MCF 10A (cell line): ENCODE results near the gene NFKBIA. TPM values are rescaled to one million over a fixed set of nuclear protein-coding genes. Genes with fewer than 3 reads are reported as not detected.

Experiments
- BruUV-seq: library from RNA; stranded (reverse); fragments of 400-500 nt; replicated peaks from 2 replicates; lab custom pipeline; 2021; lab: Mats Ljungman, UMichigan
- CTCF ChIA-PET: fragments of 300-600 bp; sonication (Branson Sonifier 250); formaldehyde crosslinking; extraction: SDS; loops from one replicate; lab custom pipeline; 2021; ENCODE audit warnings: antibody characterized with exemption, inconsistent platforms; lab: Yijun Ruan, JAX
- POLR2A ChIA-PET: fragments of 300-600, 350-650 bp; sonication (Branson Sonifier 250); formaldehyde crosslinking; extraction: SDS; loops from one replicate; lab custom pipeline; 2020; ENCODE audit warnings: antibody characterized with exemption, inconsistent platforms; lab: Yijun Ruan, JAX
- DNase-seq: peaks from one replicate; pipeline ENCODE4 v3.0.0-alpha.2; 2018; ENCODE audit not compliant: unreplicated experiment
- H3K27ac Mint-ChIP-seq: one replicate; pipeline ENCODE4 v1.8.0; 2022; ENCODE audit warnings: mild to moderate bottlenecking, low read depth, mixed read lengths; ENCODE audit not compliant: unreplicated experiment
- H3K27me3 Mint-ChIP-seq: one replicate; pipeline ENCODE4 v1.8.0; 2022; ENCODE audit warnings: mixed read lengths; ENCODE audit not compliant: insufficient read depth, unreplicated experiment
- H3K36me3 Mint-ChIP-seq: one replicate; pipeline ENCODE4 v1.8.0; 2022; ENCODE audit warnings: mild to moderate bottlenecking, moderate library complexity, mixed read lengths; ENCODE audit not compliant: insufficient read depth, unreplicated experiment
- H3K4me1 Mint-ChIP-seq: one replicate; pipeline ENCODE4 v1.8.0; 2022; ENCODE audit warnings: mixed read lengths; ENCODE audit not compliant: insufficient read depth, unreplicated experiment
- H3K4me3 Mint-ChIP-seq: one replicate; pipeline ENCODE4 v1.8.0; 2022; ENCODE audit warnings: mild to moderate bottlenecking, moderate library complexity, mixed read lengths; ENCODE audit not compliant: unreplicated experiment
- H3K9me3 Mint-ChIP-seq: one replicate; pipeline ENCODE4 v1.8.0; 2022; ENCODE audit warnings: mixed read lengths; ENCODE audit not compliant: unreplicated experiment
- CTCF ChIP-seq: fragments of 200-600 bp; IDR thresholded peaks from one replicate; pipeline ENCODE4 v1.8.0; 2022; ENCODE audit warnings: antibody characterized with exemption, mild to moderate bottlenecking; ENCODE audit not compliant: unreplicated experiment
- intact Hi-C: fragments of 100-400 bp; cut with micrococcal nuclease; formaldehyde crosslinking; loops from 2 replicates; pipeline ENCODE4 v1.14.1; 2022
- total RNA-seq: library from RNA; stranded (reverse); gene quantifications from 2 replicates; pipeline ENCODE4 v1.2.3, GENCODE V29; 2022

NFKBIA gene
- total RNA-seq, 1 experiment from 2014 or later = 112 TPM

- H3K4me1 Mint-ChIP-seq = peaks cover 5% of the 10 kb centered on the region
- ChIA-PET POLR2A (no interaction called here), CTCF (interaction anchor here (0.9 to 1.6 kb wide), 3 partner anchors 8 to 387 kb away, joined by 3 to 4 read pairs (median 4); no protein-coding TSS in a partner anchor)
- BruUV-seq = no TSS peak
- H3K4me3 Mint-ChIP-seq = no peak overlapping the region
- no peak for DNase-seq
- H3K27ac Mint-ChIP-seq = no peak overlapping the region
- intact Hi-C loops = loop anchor here (10.0 kb wide), 1 partner anchor 384 kb away; no protein-coding TSS in a partner anchor
- no peaks in the 10 kb centered on the region for H3K9me3 Mint-ChIP-seq
- no peaks in the 10 kb centered on the region for H3K36me3 Mint-ChIP-seq
- TF ChIP-seq CTCF = no peak
- H3K27me3 Mint-ChIP-seq = no peaks in the 10 kb centered on the region
These were observed 26.1 kb upstream of the NFKBIA start for GRCh38 chr14:35430459-35431199.

GRCh38 chr14:35429951-35430350, 25.4 kb upstream of the NFKBIA start:
- no peak overlapping the region for H3K4me3 Mint-ChIP-seq
- CTCF ChIA-PET = no interaction called here
- intact Hi-C loops = loop anchor here (10.0 kb wide), 1 partner anchor 385 kb away; no protein-coding TSS in a partner anchor

GRCh38 chr14:35425850-35426249, 21.3 kb upstream of the NFKBIA start:
- peaks cover 5% of the 10 kb centered on the region for H3K4me1 Mint-ChIP-seq
- ChIA-PET POLR2A (no interaction called here), CTCF (no interaction called here)
- TF ChIP-seq CTCF = no peak
- no peak overlapping the region for H3K27ac Mint-ChIP-seq
- no TSS peak for BruUV-seq
- no peak overlapping the region for H3K4me3 Mint-ChIP-seq
- H3K36me3 Mint-ChIP-seq = no peaks in the 10 kb centered on the region
- H3K27me3 Mint-ChIP-seq = no peaks in the 10 kb centered on the region
- intact Hi-C loops = no loop called here
- H3K9me3 Mint-ChIP-seq = no peaks in the 10 kb centered on the region
- DNase-seq = no peak

More at GRCh38 chr14:35429951-35430350, 25.4 kb upstream of the NFKBIA start:
- Mint-ChIP-seq H3K27ac (no peak overlapping the region), H3K27me3 (no peaks in the 10 kb centered on the region), H3K9me3 (no peaks in the 10 kb centered on the region), H3K4me1 (peaks cover 5% of the 10 kb centered on the region), H3K36me3 (no peaks in the 10 kb centered on the region)
- no peak for TF ChIP-seq CTCF
- no TSS peak for BruUV-seq
- POLR2A ChIA-PET = no interaction called here
- DNase-seq = no peak

GRCh38 chr14:35423621-35424020, 19.1 kb upstream of the NFKBIA start:
- no peak overlapping the region for H3K4me3 Mint-ChIP-seq
- no TSS peak for BruUV-seq
- H3K27ac Mint-ChIP-seq = no peak overlapping the region
- CTCF ChIA-PET = interaction anchor here (0.6 to 3.9 kb wide), 5 partner anchors 11 to 574 kb away, joined by 3 to 25 read pairs (median 4); no protein-coding TSS in a partner anchor
- TF ChIP-seq CTCF = no peak
- H3K36me3 Mint-ChIP-seq = no peaks in the 10 kb centered on the region
- DNase-seq = no peak
- intact Hi-C loops = loop anchor here (5.0 kb wide), 1 partner anchor 1091 kb away; no protein-coding TSS in a partner anchor
- no peaks in the 10 kb centered on the region for H3K27me3 Mint-ChIP-seq
- POLR2A ChIA-PET = interaction anchor here (0.6 kb wide), 1 partner anchor 181 kb away, joined by 5 read pairs; no protein-coding TSS in a partner anchor
- peaks cover 13% of the 10 kb centered on the region for H3K4me1 Mint-ChIP-seq
- H3K9me3 Mint-ChIP-seq = no peaks in the 10 kb centered on the region
